ENCODE data around the gene GAB2.
"Not testable (repeated sequence)": the region's sequence is repeated elsewhere in the genome, so short reads cannot be mapped to it uniquely, and the experiment has no call there.

GAB2 gene

DNA sequence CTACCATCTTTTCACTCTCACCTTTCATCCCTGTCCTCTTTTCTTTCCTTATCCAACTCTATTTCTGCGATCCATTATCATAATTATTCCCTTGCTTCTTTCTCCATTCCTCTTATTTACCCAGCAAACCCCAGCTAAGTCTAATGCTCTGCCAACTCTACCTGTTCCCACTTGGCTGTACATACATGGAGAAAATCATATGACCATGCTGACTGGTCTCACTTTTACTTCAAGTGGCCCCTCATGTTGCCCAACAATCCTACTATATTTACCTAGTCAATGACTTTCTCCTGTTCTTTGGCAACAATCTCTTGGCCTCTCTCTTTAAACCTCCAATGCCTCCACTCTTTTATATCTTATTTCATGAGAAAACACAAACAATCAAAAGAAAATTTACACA, 134.8 kb downstream of the GAB2 start:
- TF ChIP-seq, protein P1, sequence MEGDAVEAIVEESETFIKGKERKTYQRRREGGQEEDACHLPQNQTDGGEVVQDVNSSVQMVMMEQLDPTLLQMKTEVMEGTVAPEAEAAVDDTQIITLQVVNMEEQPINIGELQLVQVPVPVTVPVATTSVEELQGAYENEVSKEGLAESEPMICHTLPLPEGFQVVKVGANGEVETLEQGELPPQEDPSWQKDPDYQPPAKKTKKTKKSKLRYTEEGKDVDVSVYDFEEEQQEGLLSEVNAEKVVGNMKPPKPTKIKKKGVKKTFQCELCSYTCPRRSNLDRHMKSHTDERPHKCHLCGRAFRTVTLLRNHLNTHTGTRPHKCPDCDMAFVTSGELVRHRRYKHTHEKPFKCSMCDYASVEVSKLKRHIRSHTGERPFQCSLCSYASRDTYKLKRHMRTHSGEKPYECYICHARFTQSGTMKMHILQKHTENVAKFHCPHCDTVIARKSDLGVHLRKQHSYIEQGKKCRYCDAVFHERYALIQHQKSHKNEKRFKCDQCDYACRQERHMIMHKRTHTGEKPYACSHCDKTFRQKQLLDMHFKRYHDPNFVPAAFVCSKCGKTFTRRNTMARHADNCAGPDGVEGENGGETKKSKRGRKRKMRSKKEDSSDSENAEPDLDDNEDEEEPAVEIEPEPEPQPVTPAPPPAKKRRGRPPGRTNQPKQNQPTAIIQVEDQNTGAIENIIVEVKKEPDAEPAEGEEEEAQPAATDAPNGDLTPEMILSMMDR (IDR thresholded peaks at IDR 0.05; ENCODE audit: low read depth, low read length, missing control alignments) = no peak
- no peak for DNase-seq (ENCODE audit: low read depth)
- in situ Hi-C loops (cut with HindIII; ENCODE audit: low sequenced_read_pairs) = no loop called here
- H3K4me3 ChIP-seq (ENCODE audit: low read depth, low read length) = no peak overlapping the region

DNA sequence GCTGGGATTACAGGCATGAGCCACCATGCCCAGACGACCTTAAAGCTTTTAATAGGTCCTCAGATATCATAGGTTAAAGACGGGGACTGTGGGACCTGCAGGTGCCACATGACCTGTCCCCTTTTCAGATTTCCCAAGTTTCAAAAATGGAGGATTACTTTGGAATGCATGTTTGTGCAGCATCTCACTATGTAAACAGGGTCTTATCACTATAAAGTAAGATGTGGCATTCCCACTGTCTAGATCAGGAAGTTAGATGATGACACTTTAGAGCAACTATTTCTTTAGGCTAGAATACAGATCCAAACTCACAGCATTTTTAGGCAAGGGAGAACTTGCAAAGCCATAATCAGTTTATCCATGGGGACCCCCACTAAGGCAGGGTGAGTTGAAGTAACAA, 136.1 kb downstream of the GAB2 start:
- H3K4me3 ChIP-seq (ENCODE audit: low read depth, low read length) = no peak overlapping the region
- no peak for DNase-seq (ENCODE audit: low read depth)
- TF ChIP-seq, protein P1 (IDR thresholded peaks at IDR 0.05; ENCODE audit: low read depth, low read length, missing control alignments) = no peak
- in situ Hi-C loops (cut with HindIII; ENCODE audit: low sequenced_read_pairs) = no loop called here

DNA sequence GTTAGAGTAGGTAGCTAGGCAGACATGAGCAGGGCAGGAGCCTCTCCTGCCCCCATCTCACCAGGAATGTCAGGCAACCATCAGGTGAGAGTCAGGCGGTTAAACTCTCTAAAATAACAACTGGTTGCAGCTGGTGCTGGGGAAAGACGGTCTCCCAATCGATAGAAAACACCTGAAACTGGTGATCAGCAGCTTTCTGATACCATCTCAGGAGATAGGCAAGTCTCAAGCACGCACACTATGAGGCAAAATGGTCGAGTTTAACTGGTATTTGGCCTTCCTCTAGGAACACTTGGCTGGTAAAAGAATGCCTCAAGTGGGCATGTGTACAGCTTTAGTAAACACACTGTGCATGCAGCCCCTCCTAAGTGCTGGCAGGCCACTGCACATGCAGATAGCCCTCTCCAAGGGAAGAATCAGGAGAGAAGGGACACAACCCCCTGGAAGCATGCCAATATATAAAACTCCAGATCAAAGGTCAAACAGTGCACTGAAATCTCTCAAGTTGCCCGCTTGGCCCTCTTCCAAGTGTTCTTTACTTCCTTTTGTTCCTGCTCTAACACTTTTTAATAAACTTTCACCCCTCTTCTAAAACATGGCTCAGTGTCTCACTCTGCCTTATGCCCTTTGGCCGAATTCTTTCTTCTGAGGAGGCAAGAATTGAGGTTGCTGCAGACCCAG, 140.2 kb downstream of the GAB2 start:
- TF ChIP-seq, protein P1 (IDR thresholded peaks at IDR 0.05; ENCODE audit: low read depth, low read length, missing control alignments) = no peak
- no peak for DNase-seq (ENCODE audit: low read depth)
- H3K4me3 ChIP-seq (ENCODE audit: low read depth, low read length) = no peak overlapping the region
- in situ Hi-C loops (cut with HindIII; ENCODE audit: low sequenced_read_pairs) = no loop called here

DNA sequence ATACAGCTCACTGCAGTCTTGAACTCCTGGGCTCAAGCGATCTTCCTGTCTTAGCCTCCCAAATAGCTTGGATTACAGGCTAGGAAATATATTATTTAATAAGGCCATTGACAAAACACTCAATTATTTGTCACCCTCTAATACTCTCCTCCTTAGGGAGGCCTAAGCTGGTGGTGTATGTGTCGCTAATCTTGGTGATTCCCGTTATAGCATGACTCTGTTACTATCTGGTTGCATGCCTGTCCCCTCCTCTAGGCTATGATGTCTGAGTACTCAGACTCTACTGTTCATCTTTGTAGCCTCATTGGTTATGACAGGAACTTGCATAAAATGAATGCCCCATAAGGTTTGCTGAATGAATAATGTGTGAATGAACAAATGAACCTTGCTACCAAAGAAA, 141.3 kb downstream of the GAB2 start:
- TF ChIP-seq, protein P1 (IDR thresholded peaks at IDR 0.05; ENCODE audit: low read depth, low read length, missing control alignments) = no peak
- in situ Hi-C loops (cut with HindIII; ENCODE audit: low sequenced_read_pairs) = no loop called here
- no peak for DNase-seq (ENCODE audit: low read depth)
- H3K4me3 ChIP-seq (ENCODE audit: low read depth, low read length) = no peak overlapping the region

DNA sequence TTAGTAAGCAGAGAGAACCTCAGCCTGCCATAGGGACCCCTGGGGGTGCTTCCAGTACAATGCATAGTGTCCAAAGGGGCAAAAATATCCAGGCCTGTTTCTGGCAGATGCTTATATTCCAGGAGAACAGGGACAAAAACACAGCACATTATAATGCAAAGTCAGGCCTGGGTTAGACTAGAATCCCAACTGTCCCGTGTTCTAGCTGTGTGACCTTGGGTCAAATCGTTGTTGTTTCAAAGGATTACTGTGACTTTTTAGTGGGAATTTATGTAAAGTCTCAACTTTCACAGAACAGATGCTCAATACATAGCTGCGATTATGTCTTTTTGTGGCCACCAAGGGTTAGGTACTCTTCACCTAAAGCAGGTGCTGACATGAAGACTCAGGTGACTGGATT, 142.9 kb downstream of the GAB2 start:
- no peak for DNase-seq (ENCODE audit: low read depth)
- TF ChIP-seq, protein P1 (IDR thresholded peaks at IDR 0.05; ENCODE audit: low read depth, low read length, missing control alignments) = no peak
- H3K4me3 ChIP-seq (ENCODE audit: low read depth, low read length) = no peak overlapping the region
- in situ Hi-C loops (cut with HindIII; ENCODE audit: low sequenced_read_pairs) = no loop called here

DNA sequence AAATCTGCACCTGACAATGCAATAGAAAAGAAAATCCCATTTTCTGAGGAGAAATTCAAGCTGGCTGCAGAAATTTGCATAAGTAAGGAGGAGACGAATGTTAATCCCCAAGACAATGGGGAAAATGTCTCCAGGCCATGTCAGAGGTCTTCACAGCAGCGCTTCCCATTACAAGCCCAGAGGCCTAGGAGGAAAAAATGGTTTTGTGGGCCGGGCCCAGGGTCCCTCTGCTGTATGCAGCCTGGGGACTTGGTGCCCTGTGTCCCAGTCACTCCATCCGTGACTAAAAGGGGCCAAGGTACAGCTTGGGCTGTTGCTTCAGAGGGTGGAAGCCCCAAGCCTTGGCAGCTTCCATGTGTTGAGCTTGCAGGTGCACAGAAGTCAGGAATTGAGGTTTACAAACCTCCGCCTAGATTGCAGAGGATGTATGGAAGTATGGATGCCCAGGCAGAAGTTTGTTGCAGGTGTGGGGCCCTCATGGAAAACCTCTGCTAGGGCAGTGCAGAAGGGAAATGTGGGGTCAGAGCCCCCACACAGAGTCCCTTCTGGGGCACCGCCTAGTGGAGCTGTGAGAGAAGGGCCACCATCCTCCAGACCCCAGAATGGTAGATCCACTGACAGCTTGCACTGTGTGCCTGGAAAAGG, 144.9 kb downstream of the GAB2 start:
- DNase-seq (ENCODE audit: low read depth); H3K4me3 ChIP-seq (ENCODE audit: low read depth, low read length); in situ Hi-C loops (cut with HindIII; ENCODE audit: low sequenced_read_pairs): not testable (repeated sequence)

DNA sequence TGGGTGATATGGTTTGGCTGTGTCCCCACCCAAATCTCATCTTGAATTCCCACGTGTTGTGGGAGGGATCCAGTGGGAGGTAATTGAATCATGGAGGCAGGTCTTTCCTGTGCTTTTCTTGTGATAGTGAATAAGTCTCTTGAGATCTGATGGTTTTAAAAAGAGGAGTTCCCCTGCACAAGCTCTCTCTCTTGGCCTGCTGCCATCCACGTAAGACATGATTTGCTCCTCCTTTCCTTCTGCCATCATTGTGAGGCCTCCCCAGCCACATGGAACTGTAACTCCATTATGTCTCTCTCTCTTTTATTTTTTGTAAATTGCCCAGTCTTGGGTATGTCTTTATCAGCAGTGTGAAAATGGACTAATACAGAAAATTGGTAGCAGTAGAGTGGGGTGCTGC, 145.8 kb downstream of the GAB2 start:
- in situ Hi-C loops (cut with HindIII; ENCODE audit: low sequenced_read_pairs); H3K4me3 ChIP-seq (ENCODE audit: low read depth, low read length); DNase-seq (ENCODE audit: low read depth): not testable (repeated sequence)

Data from astrocyte of the cerebellum (primary cell).